Measurements from ENCODE around the gene HCCS.
"Not testable (repeated sequence)": the region's sequence is repeated elsewhere in the genome, so short reads cannot be mapped to it uniquely, and the experiment has no call there.

The HCCS gene

GRCh38 chrX:11119313-11119943, 8.3 kb downstream of the HCCS start:
- DNase-seq, result no peak
- Histone ChIP-seq H3K23ac (ENCODE audit: low read length in 2 of 2) (no peak overlapping the region), H4K8ac (ENCODE audit: low read length) (no peak overlapping the region), H4K91ac (ENCODE audit: low read length) (no peak overlapping the region), H3K18ac (ENCODE audit: low read depth in 1 of 2, low read length in 2 of 2) (no peak overlapping the region), H2AK5ac (ENCODE audit: low read length, severe bottlenecking) (no peak overlapping the region), H2BK15ac (ENCODE audit: low read depth, poor library complexity, severe bottlenecking) (no peak overlapping the region), H2BK120ac (ENCODE audit: low read depth, low read length) (no peak overlapping the region), H2BK12ac (ENCODE audit: low read length in 2 of 2) (no peak overlapping the region), H3K9ac (ENCODE audit: low read length) (no peak overlapping the region), H3K27me3 (ENCODE audit: control insufficient read depth in 1 of 2, insufficient read depth in 1 of 2, low read length in 2 of 2) (no peaks in the 10 kb centered on the region), H2BK5ac (ENCODE audit: low read depth, low read length, poor library complexity, severe bottlenecking) (no peak overlapping the region), H3K9me3 (ENCODE audit: control insufficient read depth, low read length) (no peaks in the 10 kb centered on the region), H3K4me2 (ENCODE audit: low read length, poor library complexity, severe bottlenecking) (no peak overlapping the region), H3K27ac (ENCODE audit: low read length, poor library complexity, severe bottlenecking) (no peak overlapping the region), H3K36me3 (ENCODE audit: control insufficient read depth in 1 of 2, insufficient read depth in 2 of 2, low read depth in 1 of 2, low read length in 2 of 2) (peaks cover 20 to 71% of the 10 kb centered on the region in 2 experiments), H3K4ac (ENCODE audit: low read depth in 1 of 2, low read length in 2 of 2) (no peak overlapping the region), H2AFZ (ENCODE audit: low read depth, low read length) (no peak overlapping the region), H3K4me3 (ENCODE audit: insufficient read depth in 1 of 2, low read depth in 1 of 2, low read length in 2 of 2) (no peak overlapping the region), H3K4me1 (ENCODE audit: control insufficient read depth, insufficient read depth, low read depth, low read length) (no peaks in the 10 kb centered on the region), H3K14ac (ENCODE audit: low read length in 2 of 2) (no peak overlapping the region), H3K79me1 (replicated peaks; ENCODE audit: low read length, poor library complexity, severe bottlenecking) (peaks cover 8% of the 10 kb centered on the region)
- WGBS, result 97% methylated on average over 8 of the region's 8 CpGs

GRCh38 chrX:11123087-11123486, 12.0 kb downstream of the HCCS start:
- H3K18ac ChIP-seq (ENCODE audit: low read depth in 1 of 2, low read length in 2 of 2); H3K9me3 ChIP-seq (ENCODE audit: control insufficient read depth, low read length): not testable (repeated sequence)
- no CpG with 5 or more reads among the region's 6 CpGs for WGBS

GRCh38 chrX:11124112-11124511, 13.0 kb downstream of the HCCS start:
- H3K27ac ChIP-seq (ENCODE audit: low read length, poor library complexity, severe bottlenecking), result no peak overlapping the region
- H3K79me1 ChIP-seq (replicated peaks; ENCODE audit: low read length, poor library complexity, severe bottlenecking), result no peaks in the 10 kb centered on the region
- H2BK15ac ChIP-seq (ENCODE audit: low read depth, poor library complexity, severe bottlenecking), result no peak overlapping the region
- no peak overlapping the region for H2BK12ac ChIP-seq (ENCODE audit: low read length in 2 of 2)
- no peak overlapping the region for H2AK5ac ChIP-seq (ENCODE audit: low read length, severe bottlenecking)
- no peak overlapping the region for H3K18ac ChIP-seq (ENCODE audit: low read depth in 1 of 2, low read length in 2 of 2)
- no peak overlapping the region for H3K14ac ChIP-seq (ENCODE audit: low read length in 2 of 2)
- H2BK120ac ChIP-seq (ENCODE audit: low read depth, low read length), result no peak overlapping the region
- WGBS, result 100% methylated on average over 1 of the region's 2 CpGs
- no peak overlapping the region for H3K9ac ChIP-seq (ENCODE audit: low read length)
- H2AFZ ChIP-seq (ENCODE audit: low read depth, low read length), result no peak overlapping the region
- no peak overlapping the region for H4K91ac ChIP-seq (ENCODE audit: low read length)
- H3K4me1 ChIP-seq (ENCODE audit: control insufficient read depth, insufficient read depth, low read depth, low read length), result no peaks in the 10 kb centered on the region
- no peak overlapping the region for H3K23ac ChIP-seq (ENCODE audit: low read length in 2 of 2)
- no peak overlapping the region for H2BK5ac ChIP-seq (ENCODE audit: low read depth, low read length, poor library complexity, severe bottlenecking)
- H3K4me2 ChIP-seq (ENCODE audit: low read length, poor library complexity, severe bottlenecking), result no peak overlapping the region
- no peaks in the 10 kb centered on the region for H3K27me3 ChIP-seq (ENCODE audit: control insufficient read depth in 1 of 2, insufficient read depth in 1 of 2, low read length in 2 of 2)
- H3K9me3 ChIP-seq (ENCODE audit: control insufficient read depth, low read length), result no peaks in the 10 kb centered on the region
- H4K8ac ChIP-seq (ENCODE audit: low read length), result no peak overlapping the region
- peaks cover 3 to 26% of the 10 kb centered on the region in 2 experiments for H3K36me3 ChIP-seq (ENCODE audit: control insufficient read depth in 1 of 2, insufficient read depth in 2 of 2, low read depth in 1 of 2, low read length in 2 of 2)
- no peak overlapping the region for H3K4me3 ChIP-seq (ENCODE audit: insufficient read depth in 1 of 2, low read depth in 1 of 2, low read length in 2 of 2)
- DNase-seq, result no peak
- no peak overlapping the region for H3K4ac ChIP-seq (ENCODE audit: low read depth in 1 of 2, low read length in 2 of 2)

More at GRCh38 chrX:11123087-11123486, 12.0 kb downstream of the HCCS start:
- H2BK15ac ChIP-seq (ENCODE audit: low read depth, poor library complexity, severe bottlenecking); H4K91ac ChIP-seq (ENCODE audit: low read length); H3K23ac ChIP-seq (ENCODE audit: low read length in 2 of 2); H2AFZ ChIP-seq (ENCODE audit: low read depth, low read length); H3K27ac ChIP-seq (ENCODE audit: low read length, poor library complexity, severe bottlenecking); H2AK5ac ChIP-seq (ENCODE audit: low read length, severe bottlenecking); H2BK5ac ChIP-seq (ENCODE audit: low read depth, low read length, poor library complexity, severe bottlenecking); H2BK120ac ChIP-seq (ENCODE audit: low read depth, low read length); H3K14ac ChIP-seq (ENCODE audit: low read length in 2 of 2); H2BK12ac ChIP-seq (ENCODE audit: low read length in 2 of 2); H3K27me3 ChIP-seq (ENCODE audit: control insufficient read depth in 1 of 2, insufficient read depth in 1 of 2, low read length in 2 of 2); H3K4ac ChIP-seq (ENCODE audit: low read depth in 1 of 2, low read length in 2 of 2); H3K9ac ChIP-seq (ENCODE audit: low read length); H3K4me1 ChIP-seq (ENCODE audit: control insufficient read depth, insufficient read depth, low read depth, low read length); DNase-seq; H3K4me2 ChIP-seq (ENCODE audit: low read length, poor library complexity, severe bottlenecking); H3K4me3 ChIP-seq (ENCODE audit: insufficient read depth in 1 of 2, low read depth in 1 of 2, low read length in 2 of 2); H3K79me1 ChIP-seq (replicated peaks; ENCODE audit: low read length, poor library complexity, severe bottlenecking); H4K8ac ChIP-seq (ENCODE audit: low read length): not testable (repeated sequence)
- H3K36me3 ChIP-seq (ENCODE audit: control insufficient read depth in 1 of 2, insufficient read depth in 2 of 2, low read depth in 1 of 2, low read length in 2 of 2), result peaks cover 8 to 36% of the 10 kb centered on the region in 2 experiments

GRCh38 chrX:11125060-11125459, 13.9 kb downstream of the HCCS start:
- H2BK15ac ChIP-seq (ENCODE audit: low read depth, poor library complexity, severe bottlenecking), result no peak overlapping the region
- no peak overlapping the region for H2BK12ac ChIP-seq (ENCODE audit: low read length in 2 of 2)
- no peak for DNase-seq
- H3K14ac ChIP-seq (ENCODE audit: low read length in 2 of 2), result no peak overlapping the region
- no peak overlapping the region for H4K8ac ChIP-seq (ENCODE audit: low read length)
- H3K4me2 ChIP-seq (ENCODE audit: low read length, poor library complexity, severe bottlenecking), result no peak overlapping the region
- no peaks in the 10 kb centered on the region for H3K27me3 ChIP-seq (ENCODE audit: control insufficient read depth in 1 of 2, insufficient read depth in 1 of 2, low read length in 2 of 2)
- no peak overlapping the region for H3K4ac ChIP-seq (ENCODE audit: low read depth in 1 of 2, low read length in 2 of 2)
- no peaks in the 10 kb centered on the region for H3K79me1 ChIP-seq (replicated peaks; ENCODE audit: low read length, poor library complexity, severe bottlenecking)
- no peak overlapping the region for H3K27ac ChIP-seq (ENCODE audit: low read length, poor library complexity, severe bottlenecking)
- H3K9me3 ChIP-seq (ENCODE audit: control insufficient read depth, low read length), result no peaks in the 10 kb centered on the region
- H3K36me3 ChIP-seq (ENCODE audit: control insufficient read depth in 1 of 2, insufficient read depth in 2 of 2, low read depth in 1 of 2, low read length in 2 of 2), result peaks cover 1 to 18% of the 10 kb centered on the region in 2 experiments
- H2AK5ac ChIP-seq (ENCODE audit: low read length, severe bottlenecking), result no peak overlapping the region
- no peak overlapping the region for H2BK5ac ChIP-seq (ENCODE audit: low read depth, low read length, poor library complexity, severe bottlenecking)
- H4K91ac ChIP-seq (ENCODE audit: low read length), result no peak overlapping the region
- no peak overlapping the region for H3K23ac ChIP-seq (ENCODE audit: low read length in 2 of 2)
- no peak overlapping the region for H3K9ac ChIP-seq (ENCODE audit: low read length)
- no peak overlapping the region for H2AFZ ChIP-seq (ENCODE audit: low read depth, low read length)
- H3K4me3 ChIP-seq (ENCODE audit: insufficient read depth in 1 of 2, low read depth in 1 of 2, low read length in 2 of 2), result no peak overlapping the region
- H3K18ac ChIP-seq (ENCODE audit: low read depth in 1 of 2, low read length in 2 of 2), result no peak overlapping the region
- WGBS, result 90% methylated on average over 3 of the region's 5 CpGs
- no peak overlapping the region for H2BK120ac ChIP-seq (ENCODE audit: low read depth, low read length)
- H3K4me1 ChIP-seq (ENCODE audit: control insufficient read depth, insufficient read depth, low read depth, low read length), result no peaks in the 10 kb centered on the region

All from mesenchymal stem cell (in vitro differentiated cells and primary cell).